HCT116 (cell line): Measurements from ENCODE around the gene GNS. TPM values are rescaled to one million over a fixed set of nuclear protein-coding genes. Genes with fewer than 3 reads are reported as not detected.

Experiments used
- ATAC-seq: fragments of 200-7000 bp; cut with Tn5 transposase; 2 replicates; pipeline ENCODE4 v1.9.1; 2020; ENCODE audit warnings: mild to moderate bottlenecking, moderate library complexity
- BruUV-seq: library from RNA; stranded (reverse); fragments of 400-500 nt; replicated peaks from 2 replicates; lab custom pipeline; 2021; lab: Mats Ljungman, UMichigan
- CTCF ChIA-PET: fragments of 300-600 bp; sonication (Branson Sonifier 250); formaldehyde crosslinking; loops from one replicate; lab custom pipeline; 2021; ENCODE audit warnings: antibody characterized with exemption; lab: Charles Lee
- POLR2A ChIA-PET: fragments of 300-600, 350-600 bp; sonication (Branson Sonifier 250); formaldehyde crosslinking; loops from one replicate; lab custom pipeline; 2021; ENCODE audit warnings: antibody characterized with exemption; lab: Charles Lee
- RAD21 ChIA-PET, 2 experiments: fragments of 300-600 bp; sonication (Branson Sonifier 250); formaldehyde crosslinking; loops; one replicate each; lab custom pipeline; 2023; ENCODE audit warnings: low total read pairs in 2 of 2; ENCODE audit not compliant: uncharacterized antibody in 2 of 2, unreplicated experiment in 2 of 2, low non-redundant PET in 1 of 2; lab: Charles Lee
- DNase-seq: peaks from one replicate; pipeline ENCODE4 v3.0.0-alpha.2; 2010; ENCODE audit warnings: low read depth, low spot score
- H2AFZ ChIP-seq: fragments of 200-600 bp; shearing (Covaris generic), sonication (generic); 2 replicates; pipeline ENCODE4 v1.6.1; 2017; ENCODE audit warnings: low read depth, mixed run types, mixed read lengths, antibody characterized with exemption, low read length; ENCODE audit not compliant: poor library complexity, severe bottlenecking
- H3K27ac ChIP-seq: 2 replicates; pipeline ENCODE4 v1.5.1; 2012; ENCODE audit warnings: low read depth, low read length
- H3K27me3 ChIP-seq: fragments of 200-600 bp; sonication (generic); 2 replicates; pipeline ENCODE4 v1.6.1; 2016; ENCODE audit warnings: mixed run types, low read length, mixed read lengths; ENCODE audit not compliant: insufficient read depth
- H3K36me3 ChIP-seq, 2 experiments: fragments of 200-500 bp in 1 of 2; fragments of 200-600 bp in 1 of 2; sonication (Bioruptor generic) in 1 of 2; sonication (generic) in 1 of 2; 2 replicates each; pipeline versions ENCODE4 v1.5.1 to v1.6.1; 2014 to 2016; ENCODE audit warnings: low read length in 2 of 2, inconsistent platforms in 1 of 2, mixed read lengths in 1 of 2, mixed run types in 1 of 2; ENCODE audit not compliant: insufficient read depth in 2 of 2, control insufficient read depth in 1 of 2
- H3K4me1 ChIP-seq, 2 experiments: fragments of 200-600 bp in 1 of 2; sonication (generic) in 1 of 2; 2 replicates each; pipeline versions ENCODE4 v1.5.1 to v1.6.1; 2012 to 2017; ENCODE audit warnings: low read length in 2 of 2, inconsistent platforms in 1 of 2, mild to moderate bottlenecking in 1 of 2, mixed read lengths in 1 of 2, mixed run types in 1 of 2, moderate library complexity in 1 of 2; ENCODE audit not compliant: insufficient read depth in 2 of 2, control insufficient read depth in 1 of 2
- H3K4me2 ChIP-seq: fragments of 200-600 bp; sonication (generic); 2 replicates; pipeline ENCODE4 v1.6.1; 2017; ENCODE audit warnings: mixed run types, low read length, mixed read lengths
- H3K4me3 ChIP-seq, 2 experiments: fragments of 200-600 bp in 1 of 2; sonication (generic) in 1 of 2; replicated peaks in 1 of 2; 2 replicates each; pipeline ENCODE4 v1.5.1; 2011 to 2016; ENCODE audit warnings: low read length in 2 of 2, control low read depth in 1 of 2, low read depth in 1 of 2, mild to moderate bottlenecking in 1 of 2, mixed read lengths in 1 of 2, mixed run types in 1 of 2
- H3K79me2 ChIP-seq: fragments of 200-600 bp; sonication (generic); 2 replicates; pipeline ENCODE4 v1.6.1; 2017; ENCODE audit warnings: mild to moderate bottlenecking, mixed run types, low read length, moderate library complexity, mixed read lengths; ENCODE audit not compliant: insufficient read depth
- H3K9ac ChIP-seq: fragments of 200-600 bp; sonication (generic); 2 replicates; pipeline ENCODE4 v1.6.1; 2016; ENCODE audit warnings: low read length, mixed read lengths
- H3K9me2 ChIP-seq: fragments of 200-600 bp; sonication (generic), shearing (Covaris generic); 2 replicates; pipeline ENCODE4 v1.6.1; 2017; ENCODE audit warnings: mixed run types, mild to moderate bottlenecking, moderate library complexity; ENCODE audit not compliant: insufficient read depth
- H3K9me3 ChIP-seq, 2 experiments: fragments of 200-500 bp in 1 of 2; fragments of 200-600 bp in 1 of 2; sonication (Bioruptor generic) in 1 of 2; sonication (generic) in 1 of 2; 2 replicates each; pipeline ENCODE4 v1.6.1; 2014 to 2017; ENCODE audit warnings: low read length in 2 of 2, mixed read lengths in 2 of 2, inconsistent platforms in 1 of 2, low read depth in 1 of 2, mild to moderate bottlenecking in 1 of 2, mixed run types in 1 of 2, moderate library complexity in 1 of 2; ENCODE audit not compliant: control insufficient read depth in 1 of 2, insufficient read depth in 1 of 2
- H4K20me1 ChIP-seq: fragments of 200-600 bp; sonication (generic), shearing (Covaris generic); 2 replicates; pipeline ENCODE4 v1.6.1; 2017; ENCODE audit warnings: mixed run types, mild to moderate bottlenecking, moderate library complexity; ENCODE audit not compliant: insufficient read depth
- ATF3 ChIP-seq: IDR thresholded peaks from 2 replicates; pipeline ENCODE4 v1.6.1; 2012
- ELF1 ChIP-seq: IDR thresholded peaks from 2 replicates; pipeline ENCODE4 v1.6.1; 2012; ENCODE audit warnings: low read depth, borderline replicate concordance
- EZH2 ChIP-seq: fragments of 200-600 bp; sonication (generic); IDR thresholded peaks from 2 replicates; pipeline ENCODE4 v1.6.1; 2017; ENCODE audit warnings: antibody characterized with exemption, mixed run types
- JUND ChIP-seq: IDR thresholded peaks from 2 replicates; pipeline ENCODE4 v1.6.1; 2012
- POLR2AphosphoS5 ChIP-seq: IDR thresholded peaks from 2 replicates; pipeline ENCODE4 v1.6.1; 2011; ENCODE audit warnings: mild to moderate bottlenecking, low read depth, low read length, moderate library complexity
- REST ChIP-seq: IDR thresholded peaks from 2 replicates; pipeline ENCODE4 v1.6.1; 2012; ENCODE audit warnings: low read depth
- SIN3A ChIP-seq: IDR thresholded peaks from 2 replicates; pipeline ENCODE4 v1.6.1; 2012; ENCODE audit warnings: low read depth
- SP1 ChIP-seq: IDR thresholded peaks from 2 replicates; pipeline ENCODE4 v1.6.1; 2012; ENCODE audit warnings: low read depth
- SRF ChIP-seq: IDR thresholded peaks from 2 replicates; pipeline ENCODE4 v1.6.1; 2012; ENCODE audit warnings: low read depth
- intact Hi-C: fragments of 100-400 bp; cut with micrococcal nuclease; formaldehyde crosslinking; loops from 2 replicates; pipeline ENCODE4 v1.10.0; 2022
- total RNA-seq: library from RNA; stranded (reverse); gene quantifications from one replicate; pipeline ENCODE4 v1.2.1, GENCODE V29; 2021; ENCODE audit not compliant: unreplicated experiment

Gene GNS
- total RNA-seq, 1 experiment from 2014 or later, result 45.7 TPM

DNA sequence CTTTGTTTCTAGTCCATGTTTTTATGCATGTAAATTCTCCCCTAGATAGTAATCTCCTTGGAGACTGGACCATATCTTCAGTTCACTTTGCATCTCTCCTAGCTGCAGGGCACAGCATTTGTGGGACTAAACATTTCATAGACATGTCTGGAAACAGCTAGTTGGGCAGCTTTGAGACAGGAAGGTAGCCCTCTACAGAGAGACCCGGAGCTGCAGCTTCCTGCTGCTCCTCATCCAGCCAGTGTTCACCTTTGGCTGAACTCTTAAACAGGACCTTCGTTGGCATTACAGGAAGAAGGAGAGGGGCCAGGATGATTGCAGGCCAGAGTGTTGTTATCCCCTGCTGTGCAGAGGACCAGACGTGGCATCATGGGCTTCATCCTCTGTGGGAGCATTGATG is 52.9 kb downstream of the GNS start:
- CTCF ChIA-PET, result interaction anchor here (1.1 to 2.6 kb wide), 2 partner anchors 9 to 10 kb away, joined by 3 to 15 read pairs; no protein-coding TSS in a partner anchor

More for the DNA sequence above, 52.9 kb downstream of the GNS start:
- no TSS peak for BruUV-seq
- no peak for DNase-seq
- no peaks in the 10 kb centered on the region for H3K79me2 ChIP-seq
- no peaks in the 10 kb centered on the region for H3K36me3 ChIP-seq
- no peaks in the 10 kb centered on the region for H4K20me1 ChIP-seq
- H3K4me1 ChIP-seq, result no peaks in the 10 kb centered on the region
- no peak overlapping the region for H2AFZ ChIP-seq
- no peaks in the 10 kb centered on the region for H3K27me3 ChIP-seq
- no peak overlapping the region for H3K4me2 ChIP-seq
- ChIA-PET RAD21 (no interaction called here), POLR2A (no interaction called here)
- no peaks in the 10 kb centered on the region for H3K9me3 ChIP-seq
- H3K9me2 ChIP-seq, result no peaks in the 10 kb centered on the region
- H3K4me3 ChIP-seq, result no peak overlapping the region
- H3K27ac ChIP-seq, result no peak overlapping the region
- H3K9ac ChIP-seq, result no peak overlapping the region
- intact Hi-C loops, result no loop called here
- no peak for TF ChIP-seq SRF
- no peak for TF ChIP-seq JUND
- no peak for TF ChIP-seq POLR2AphosphoS5
- TF ChIP-seq ATF3, result no peak
- no peak for TF ChIP-seq SP1
- no peak for TF ChIP-seq SIN3A
- TF ChIP-seq EZH2, result no peak
- TF ChIP-seq ELF1, result no peak
- no peak for TF ChIP-seq REST
- ATAC-seq, result no peak
